Activated B cell treated with CpG ODN at 0.5 μM for 24 hours (primary cell): Measurements from ENCODE around the gene ARHGAP26. TPM values are rescaled to one million over a fixed set of nuclear protein-coding genes. Genes with fewer than 3 reads are reported as not detected.

Experiments
- ATAC-seq: fragments of 200-7000 bp; cut with Tn5 transposase; one replicate; pipeline ENCODE4 v1.10.0; 2021; ENCODE audit warnings: low read depth, mild to moderate bottlenecking, moderate library complexity
- CTCF ChIA-PET: fragments of 350-600 bp; sonication (Branson Sonifier 250); formaldehyde crosslinking; loops from one replicate; lab custom pipeline; 2021; ENCODE audit warnings: antibody characterized with exemption; lab: Charles Lee
- POLR2A ChIA-PET: fragments of 350-600 bp; sonication (Branson Sonifier 250); formaldehyde crosslinking; loops from one replicate; lab custom pipeline; 2021; ENCODE audit warnings: antibody characterized with exemption; lab: Charles Lee
- DNase-seq: peaks from one replicate; pipeline ENCODE4 v3.0.0; 2022
- H3K27ac Mint-ChIP-seq: one replicate; pipeline ENCODE4 v1.8.0; 2020; ENCODE audit warnings: mixed read lengths
- H3K27me3 Mint-ChIP-seq: one replicate; pipeline ENCODE4 v1.8.0; 2021; ENCODE audit warnings: mixed read lengths
- H3K36me3 Mint-ChIP-seq: one replicate; pipeline ENCODE4 v1.8.0; 2021; ENCODE audit warnings: low read depth, mixed read lengths
- H3K4me1 Mint-ChIP-seq: one replicate; pipeline ENCODE4 v1.8.0; 2021; ENCODE audit warnings: mixed read lengths
- H3K4me3 Mint-ChIP-seq: one replicate; pipeline ENCODE4 v1.8.0; 2020; ENCODE audit warnings: mild to moderate bottlenecking, mixed read lengths
- H3K9me3 Mint-ChIP-seq: one replicate; pipeline ENCODE4 v1.8.0; 2020; ENCODE audit warnings: mixed read lengths
- intact Hi-C: fragments of 100-400 bp; cut with micrococcal nuclease; formaldehyde crosslinking; loops from one replicate; pipeline ENCODE4 v1.15.1; 2024
- total RNA-seq: library from RNA; stranded (reverse); gene quantifications from 2 replicates; pipeline ENCODE4 v1.2.3, GENCODE V29; 2022
- TF ChIP-seq, protein P1 (sequence below): fragments of 200-600 bp; IDR thresholded peaks from one replicate; pipeline ENCODE4 v1.8.0; 2022; ENCODE audit warnings: antibody characterized with exemption, mild to moderate bottlenecking

Gene ARHGAP26
- total RNA-seq, 1 donor from 2014 or later: 20.9 TPM

DNA sequence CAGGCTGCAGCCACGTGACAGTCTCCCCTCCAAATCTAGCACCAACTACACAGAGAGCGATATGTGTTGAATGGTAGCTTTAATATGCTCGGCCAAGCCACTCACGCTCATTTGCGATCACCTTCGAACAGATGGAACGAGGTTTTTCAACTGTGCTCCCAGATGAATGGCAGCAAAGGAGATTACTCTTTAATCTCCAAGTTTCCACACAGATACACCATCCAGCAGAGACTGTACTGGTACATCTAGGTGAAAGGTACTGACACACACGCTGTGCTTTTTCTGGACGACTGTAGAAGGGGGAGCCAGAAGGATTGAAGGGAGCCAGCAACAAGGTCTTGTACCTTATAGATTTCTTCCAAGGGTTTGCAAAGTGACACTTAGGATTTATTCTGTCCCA, 369.4 kb downstream of the ARHGAP26 start:
- Mint-ChIP-seq H3K36me3 (peaks cover 5% of the 10 kb centered on the region), H3K27me3 (no peaks in the 10 kb centered on the region), H3K9me3 (no peaks in the 10 kb centered on the region), H3K4me3 (no peak overlapping the region), H3K27ac (no peak overlapping the region), H3K4me1 (no peaks in the 10 kb centered on the region)
- ChIA-PET CTCF (no interaction called here), POLR2A (interaction anchor here (0.5 kb wide), 1 partner anchor 1008 kb away, joined by 3 read pairs; no protein-coding TSS in a partner anchor)
- ATAC-seq: no peak
- DNase-seq: no peak
- TF ChIP-seq, protein P1, sequence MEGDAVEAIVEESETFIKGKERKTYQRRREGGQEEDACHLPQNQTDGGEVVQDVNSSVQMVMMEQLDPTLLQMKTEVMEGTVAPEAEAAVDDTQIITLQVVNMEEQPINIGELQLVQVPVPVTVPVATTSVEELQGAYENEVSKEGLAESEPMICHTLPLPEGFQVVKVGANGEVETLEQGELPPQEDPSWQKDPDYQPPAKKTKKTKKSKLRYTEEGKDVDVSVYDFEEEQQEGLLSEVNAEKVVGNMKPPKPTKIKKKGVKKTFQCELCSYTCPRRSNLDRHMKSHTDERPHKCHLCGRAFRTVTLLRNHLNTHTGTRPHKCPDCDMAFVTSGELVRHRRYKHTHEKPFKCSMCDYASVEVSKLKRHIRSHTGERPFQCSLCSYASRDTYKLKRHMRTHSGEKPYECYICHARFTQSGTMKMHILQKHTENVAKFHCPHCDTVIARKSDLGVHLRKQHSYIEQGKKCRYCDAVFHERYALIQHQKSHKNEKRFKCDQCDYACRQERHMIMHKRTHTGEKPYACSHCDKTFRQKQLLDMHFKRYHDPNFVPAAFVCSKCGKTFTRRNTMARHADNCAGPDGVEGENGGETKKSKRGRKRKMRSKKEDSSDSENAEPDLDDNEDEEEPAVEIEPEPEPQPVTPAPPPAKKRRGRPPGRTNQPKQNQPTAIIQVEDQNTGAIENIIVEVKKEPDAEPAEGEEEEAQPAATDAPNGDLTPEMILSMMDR: no peak
- intact Hi-C loops: no loop called here

- H3K27me3 Mint-ChIP-seq: no peaks in the 10 kb centered on the region
- no peaks in the 10 kb centered on the region for H3K9me3 Mint-ChIP-seq
- no peak overlapping the region for H3K4me3 Mint-ChIP-seq
- TF ChIP-seq, protein P1: no peak
- no peaks in the 10 kb centered on the region for H3K4me1 Mint-ChIP-seq
- POLR2A ChIA-PET: no interaction called here
- H3K36me3 Mint-ChIP-seq: no peaks in the 10 kb centered on the region
- no peak for ATAC-seq
- DNase-seq: no peak
- CTCF ChIA-PET: no interaction called here
- H3K27ac Mint-ChIP-seq: no peak overlapping the region
- intact Hi-C loops: no loop called here
These were observed 370.5 kb downstream of the ARHGAP26 start for GRCh38 chr5:143140492-143141203.

GRCh38 chr5:143141652-143142051, 371.5 kb downstream of the ARHGAP26 start:
- no peak overlapping the region for H3K27ac Mint-ChIP-seq
- POLR2A ChIA-PET: no interaction called here
- no peaks in the 10 kb centered on the region for H3K9me3 Mint-ChIP-seq
- no peaks in the 10 kb centered on the region for H3K27me3 Mint-ChIP-seq
- intact Hi-C loops: no loop called here
- ATAC-seq (no peak), DNase-seq (no peak)
- H3K4me3 Mint-ChIP-seq: no peak overlapping the region
- H3K4me1 Mint-ChIP-seq: no peaks in the 10 kb centered on the region
- peaks cover 2% of the 10 kb centered on the region for H3K36me3 Mint-ChIP-seq
- CTCF ChIA-PET: no interaction called here
- TF ChIP-seq, protein P1: no peak

GRCh38 chr5:143142596-143143435, 372.6 kb downstream of the ARHGAP26 start:
- ATAC-seq: no peak
- no peaks in the 10 kb centered on the region for H3K4me1 Mint-ChIP-seq
- DNase-seq: no peak
- peaks cover 8% of the 10 kb centered on the region for H3K36me3 Mint-ChIP-seq
- POLR2A ChIA-PET: no interaction called here
- H3K4me3 Mint-ChIP-seq: no peak overlapping the region
- TF ChIP-seq, protein P1: no peak
- no peaks in the 10 kb centered on the region for H3K27me3 Mint-ChIP-seq
- CTCF ChIA-PET: no interaction called here
- H3K27ac Mint-ChIP-seq: no peak overlapping the region
- intact Hi-C loops: no loop called here
- H3K9me3 Mint-ChIP-seq: no peaks in the 10 kb centered on the region

DNA sequence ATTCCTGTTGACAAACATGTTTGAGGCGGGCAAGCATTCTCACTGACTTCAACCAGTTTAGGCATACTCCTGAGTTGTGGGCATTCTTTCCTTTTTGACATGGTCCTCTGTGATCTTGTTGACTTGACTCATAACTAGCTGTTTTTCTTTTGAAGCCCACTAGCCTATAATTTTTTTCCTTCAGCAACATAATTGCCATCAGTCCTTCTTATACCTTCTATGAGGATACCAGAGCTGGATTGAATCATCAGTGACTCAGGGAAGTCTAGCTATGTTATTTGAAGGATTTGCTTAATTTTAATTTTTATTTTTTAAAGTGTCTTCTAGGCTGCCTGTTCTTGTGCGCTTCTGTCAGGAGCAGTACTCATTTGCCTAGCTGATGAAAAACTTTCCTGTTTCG, 373.8 kb downstream of the ARHGAP26 start:
- Mint-ChIP-seq H3K4me1 (no peaks in the 10 kb centered on the region), H3K27ac (no peak overlapping the region), H3K36me3 (peaks cover 12% of the 10 kb centered on the region), H3K27me3 (no peaks in the 10 kb centered on the region), H3K4me3 (no peak overlapping the region), H3K9me3 (no peaks in the 10 kb centered on the region)
- POLR2A ChIA-PET: no interaction called here
- ATAC-seq (no peak), DNase-seq (no peak)
- intact Hi-C loops: no loop called here
- CTCF ChIA-PET: no interaction called here
- TF ChIP-seq, protein P1: no peak
